HEK293T (cell line): ENCODE measurements around the gene PCNX2.

Experiments
- ARNT ChIP-seq: fragments of 450-650 bp; IDR thresholded peaks from 2 replicates; pipeline ENCODE4 v1.6.1; 2017; ENCODE audit warnings: mild to moderate bottlenecking
- BHLHE40 ChIP-seq: fragments of 450-650 bp; IDR thresholded peaks from 2 replicates; pipeline ENCODE4 v1.6.1; 2016; ENCODE audit warnings: mild to moderate bottlenecking, moderate library complexity, borderline replicate concordance
- ELF4 ChIP-seq: fragments of 450-650 bp; IDR thresholded peaks from 2 replicates; pipeline ENCODE4 v1.6.1; 2017; ENCODE audit warnings: antibody characterized with exemption
- FOXA1 ChIP-seq: fragments of 450-650 bp; IDR thresholded peaks from 2 replicates; pipeline ENCODE4 v1.6.1; 2016; ENCODE audit warnings: mild to moderate bottlenecking
- FOXK2 ChIP-seq: fragments of 450-650 bp; IDR thresholded peaks from 2 replicates; pipeline ENCODE4 v1.6.1; 2016; ENCODE audit warnings: mild to moderate bottlenecking
- FOXM1 ChIP-seq: fragments of 450-650 bp; IDR thresholded peaks from 2 replicates; pipeline ENCODE4 v1.6.1; 2017; ENCODE audit warnings: mild to moderate bottlenecking, borderline replicate concordance
- HDGF ChIP-seq: fragments of 450-650 bp; IDR thresholded peaks from 2 replicates; pipeline ENCODE4 v1.6.1; 2017; ENCODE audit warnings: antibody characterized with exemption, borderline replicate concordance
- L3MBTL2 ChIP-seq: fragments of 450-650 bp; conservative IDR thresholded peaks from 2 replicates; pipeline ENCODE4 v1.6.1; 2016; ENCODE audit warnings: mild to moderate bottlenecking
- NFRKB ChIP-seq: fragments of 450-650 bp; IDR thresholded peaks from 2 replicates; pipeline ENCODE4 v1.6.1; 2016; ENCODE audit warnings: mild to moderate bottlenecking, moderate library complexity
- SP1 ChIP-seq: fragments of 450-650 bp; IDR thresholded peaks from 2 replicates; pipeline ENCODE4 v1.6.1; 2017
- SUZ12 ChIP-seq: fragments of 450-650 bp; IDR thresholded peaks from 2 replicates; pipeline ENCODE4 v1.6.1; 2016; ENCODE audit warnings: mild to moderate bottlenecking
- TARDBP ChIP-seq: fragments of 450-650 bp; IDR thresholded peaks from 2 replicates; pipeline ENCODE4 v1.6.1; 2016
- ZNF384 ChIP-seq: fragments of 450-650 bp; IDR thresholded peaks from 2 replicates; pipeline ENCODE4 v1.6.1; 2016

DNA sequence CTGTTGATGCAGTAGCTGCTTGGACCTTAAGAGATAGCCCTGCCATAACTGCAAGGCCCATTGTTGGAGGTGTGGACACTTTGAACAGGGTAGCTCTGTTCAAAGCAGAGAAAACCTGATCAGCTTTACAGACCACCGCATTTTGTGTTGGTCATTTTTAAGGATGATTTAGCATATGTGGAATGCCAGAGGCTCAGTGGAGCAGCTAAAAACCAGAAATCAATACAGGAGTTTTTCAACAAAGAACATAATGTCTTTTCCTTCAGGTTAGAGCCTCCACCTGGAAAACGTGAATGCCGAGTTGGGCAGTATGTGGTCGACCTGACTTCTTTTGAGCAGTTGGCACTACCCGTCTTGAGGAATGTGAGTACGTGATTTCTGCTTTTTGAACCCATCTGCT, 339.4 kb downstream of the PCNX2 start:
- TF ChIP-seq HDGF (no peak), BHLHE40 (no peak), ARNT (no peak), FOXM1 (no peak), SUZ12 (no peak), ELF4 (no peak), ZNF384 (no peak), SP1 (no peak), NFRKB (no peak), L3MBTL2 (no peak), FOXK2 (no peak), FOXA1 (no peak), TARDBP (no peak)
